ENCODE data around the gene MOV10L1.

The MOV10L1 gene

DNA sequence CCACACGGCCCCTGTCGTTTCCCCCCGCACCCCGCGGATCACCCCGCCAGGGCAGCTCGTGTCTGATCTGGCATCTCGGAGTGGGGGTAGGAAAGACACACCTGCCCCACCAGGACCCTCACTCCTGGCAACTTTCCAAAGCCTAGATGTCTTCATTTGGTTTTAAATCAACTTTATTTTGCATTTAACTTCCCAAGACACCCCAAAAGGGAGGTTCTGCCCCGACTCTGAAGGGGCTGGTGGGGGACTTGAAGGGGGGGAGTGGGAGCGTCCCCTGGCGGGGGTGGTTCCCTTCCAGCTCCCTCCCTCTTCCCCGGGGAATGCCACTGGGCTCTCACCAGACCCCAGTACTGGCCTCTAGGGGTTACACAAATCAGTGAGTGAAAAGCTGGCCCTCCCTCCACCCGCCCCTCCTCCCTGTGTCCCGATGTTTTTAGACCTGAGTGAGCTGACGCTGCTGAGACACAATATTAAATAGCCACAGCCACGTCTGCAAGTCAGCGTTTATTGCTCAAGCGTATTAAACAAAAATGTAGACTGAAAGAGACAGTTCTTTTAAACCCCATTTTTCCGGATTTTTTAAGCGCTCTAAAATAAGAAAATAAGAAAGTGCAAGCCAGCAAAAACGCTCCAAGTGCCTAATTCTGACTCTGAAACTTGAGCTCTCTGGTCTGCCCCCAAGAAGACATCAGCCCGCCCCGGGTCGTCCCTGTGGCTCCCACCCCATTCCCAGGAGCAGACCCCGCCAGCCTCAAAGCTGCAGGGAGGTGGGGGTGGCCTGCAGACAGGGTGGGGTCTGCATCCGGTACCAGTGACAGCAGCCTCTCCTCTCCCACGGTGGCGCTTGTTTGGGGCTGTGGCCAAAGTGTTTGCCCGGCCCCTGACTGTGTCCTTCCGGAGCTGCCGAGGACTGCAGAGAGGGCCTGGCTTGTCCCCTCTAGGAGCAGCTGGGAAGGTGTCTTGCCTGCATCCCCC lies 30.6 kb upstream of the MOV10L1 start:
- DNase-seq, result peak; percentile 66

DNA sequence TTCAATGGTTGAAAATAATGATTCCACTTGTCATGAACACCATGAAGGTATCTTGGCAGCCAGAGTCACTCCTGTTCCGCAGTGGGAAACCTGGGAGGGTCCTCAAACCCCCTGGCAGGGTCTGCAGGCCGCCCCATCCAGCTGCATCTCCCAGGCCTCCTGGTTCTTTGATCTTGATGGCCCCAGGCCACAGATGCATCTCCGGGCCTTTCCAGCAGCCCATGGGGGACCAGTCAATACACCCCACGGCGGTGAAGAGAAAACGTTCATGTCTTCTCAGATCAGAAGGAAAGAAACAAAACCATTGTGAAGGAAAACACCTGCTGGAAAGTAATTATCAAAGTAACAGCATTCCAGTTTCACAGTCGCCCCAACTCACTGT lies 29.9 kb upstream of the MOV10L1 start:
- no peak for DNase-seq

DNA sequence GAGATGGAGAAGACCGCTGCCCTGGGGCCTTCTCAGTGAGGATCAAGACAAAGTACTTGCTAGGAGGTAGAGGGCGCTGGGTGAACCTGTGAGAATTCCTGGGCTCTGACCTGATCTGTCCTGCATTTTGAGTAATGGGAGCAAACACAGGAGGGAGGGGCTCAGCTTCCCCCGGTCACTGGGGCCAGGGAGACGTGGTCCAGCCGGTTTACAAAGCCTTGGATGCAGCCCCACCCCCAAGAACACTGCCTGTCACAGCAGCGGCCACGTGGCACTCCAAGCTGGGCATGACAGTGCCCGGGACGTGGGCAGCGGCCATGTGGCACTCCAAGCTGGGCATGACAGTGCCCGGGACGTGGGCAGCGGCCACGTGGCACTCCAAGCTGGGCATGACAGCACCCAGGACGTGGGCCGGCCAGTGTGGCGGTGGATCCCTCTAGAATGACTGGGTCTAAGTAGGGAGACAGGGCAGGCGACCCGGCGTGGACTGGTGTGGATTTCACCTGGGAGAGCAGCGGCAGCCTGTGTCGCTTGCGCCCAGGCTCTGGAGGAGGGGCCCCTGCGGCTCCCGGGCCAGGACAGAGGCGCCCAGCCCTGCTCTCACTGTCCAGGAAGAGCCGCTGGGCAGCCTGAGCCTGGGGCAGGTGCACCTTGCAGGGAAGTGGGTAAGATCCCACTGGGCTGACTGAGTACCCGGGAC lies 29.2 kb upstream of the MOV10L1 start:
- no peak for DNase-seq

DNA sequence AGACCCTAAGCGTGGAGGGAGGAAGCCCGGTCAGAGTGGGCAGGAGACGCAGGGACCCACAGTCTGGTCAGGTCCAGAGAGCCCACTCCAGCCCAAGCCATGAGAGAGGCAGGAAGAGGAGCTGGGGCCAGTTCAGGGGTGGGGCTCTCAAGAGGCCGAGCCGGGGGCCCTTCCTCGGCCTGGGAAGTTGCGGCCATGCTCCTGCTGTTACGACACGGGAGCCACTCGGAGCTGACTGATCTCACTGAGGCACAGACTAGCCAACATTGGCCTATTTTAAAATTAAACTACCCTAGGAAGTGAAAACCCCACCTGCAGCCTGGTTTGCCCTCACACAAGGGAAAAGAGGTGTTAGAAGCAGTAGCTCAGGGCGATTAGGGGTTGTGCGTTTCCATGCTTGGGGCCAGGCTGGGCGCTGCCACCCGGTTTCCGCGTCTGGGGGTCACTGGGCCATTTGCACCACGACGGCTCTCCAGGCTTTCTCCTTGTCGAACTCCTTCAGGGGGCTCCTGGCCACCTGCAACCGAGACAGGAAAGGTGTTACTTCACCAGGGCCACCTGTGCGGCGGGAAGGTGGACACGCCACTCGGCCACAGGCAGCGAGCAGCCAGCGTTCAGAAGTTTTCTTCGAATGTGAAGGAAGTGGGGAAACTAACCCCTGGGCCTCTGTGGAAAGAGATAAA lies 28.5 kb upstream of the MOV10L1 start:
- no peak for DNase-seq

DNA sequence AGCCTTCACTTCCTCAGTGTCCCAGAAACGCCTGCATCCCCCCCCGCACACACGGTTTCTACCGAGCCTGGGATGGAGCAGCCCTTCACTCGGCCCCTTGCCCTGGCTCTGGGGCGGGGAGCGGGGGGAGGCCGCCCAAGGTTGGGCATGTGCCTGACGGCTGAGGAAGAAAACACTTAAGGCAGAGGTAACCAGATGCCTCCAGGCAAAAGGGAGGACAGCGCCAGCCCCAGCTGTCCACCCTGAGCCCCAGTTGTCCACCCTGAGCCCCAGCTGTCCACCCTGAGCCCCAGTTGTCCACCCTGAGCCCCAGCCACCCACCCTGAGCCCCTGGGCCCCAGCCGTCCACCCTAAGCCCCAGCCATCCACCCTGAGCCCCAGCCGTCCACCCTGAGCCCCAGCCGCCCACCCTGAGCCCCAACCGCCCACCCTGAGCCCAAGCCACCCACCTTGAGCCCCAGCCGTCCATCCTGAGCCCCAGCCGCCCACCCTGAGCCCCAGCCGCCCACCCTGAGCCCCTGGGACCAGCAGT lies 27.9 kb upstream of the MOV10L1 start:
- no peak for DNase-seq

DNA sequence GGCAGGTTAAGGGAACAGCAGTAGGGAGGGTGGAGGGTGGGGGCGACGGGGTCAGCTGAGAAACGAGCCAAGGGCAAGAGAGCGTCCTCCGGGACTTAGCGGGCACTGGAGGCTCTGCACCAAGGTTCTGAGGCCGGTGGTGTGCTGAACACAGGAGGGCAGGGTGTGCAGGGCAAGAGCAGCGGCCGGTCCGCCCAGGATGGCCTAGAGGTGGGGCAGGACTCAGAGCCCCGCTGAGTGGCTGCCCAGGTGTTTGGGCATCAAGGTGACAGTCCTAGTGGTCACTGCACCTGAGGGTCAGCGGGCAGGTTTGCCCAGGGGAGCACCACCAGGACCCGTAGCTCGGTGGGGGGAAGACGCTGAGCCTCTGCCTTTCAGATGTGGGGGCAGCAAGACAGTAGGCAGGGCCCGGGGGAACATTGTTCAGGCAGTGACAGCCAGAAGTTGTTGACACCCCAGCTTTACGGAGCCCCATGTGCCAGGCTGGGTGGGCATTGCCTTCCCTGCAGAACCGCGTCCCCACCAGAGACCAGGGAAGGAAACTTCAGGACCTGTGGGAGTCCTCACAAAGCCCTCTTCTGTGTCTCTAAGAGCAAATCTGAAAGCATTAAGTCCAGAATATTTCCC lies 27.2 kb upstream of the MOV10L1 start:
- DNase-seq, result no peak

DNA sequence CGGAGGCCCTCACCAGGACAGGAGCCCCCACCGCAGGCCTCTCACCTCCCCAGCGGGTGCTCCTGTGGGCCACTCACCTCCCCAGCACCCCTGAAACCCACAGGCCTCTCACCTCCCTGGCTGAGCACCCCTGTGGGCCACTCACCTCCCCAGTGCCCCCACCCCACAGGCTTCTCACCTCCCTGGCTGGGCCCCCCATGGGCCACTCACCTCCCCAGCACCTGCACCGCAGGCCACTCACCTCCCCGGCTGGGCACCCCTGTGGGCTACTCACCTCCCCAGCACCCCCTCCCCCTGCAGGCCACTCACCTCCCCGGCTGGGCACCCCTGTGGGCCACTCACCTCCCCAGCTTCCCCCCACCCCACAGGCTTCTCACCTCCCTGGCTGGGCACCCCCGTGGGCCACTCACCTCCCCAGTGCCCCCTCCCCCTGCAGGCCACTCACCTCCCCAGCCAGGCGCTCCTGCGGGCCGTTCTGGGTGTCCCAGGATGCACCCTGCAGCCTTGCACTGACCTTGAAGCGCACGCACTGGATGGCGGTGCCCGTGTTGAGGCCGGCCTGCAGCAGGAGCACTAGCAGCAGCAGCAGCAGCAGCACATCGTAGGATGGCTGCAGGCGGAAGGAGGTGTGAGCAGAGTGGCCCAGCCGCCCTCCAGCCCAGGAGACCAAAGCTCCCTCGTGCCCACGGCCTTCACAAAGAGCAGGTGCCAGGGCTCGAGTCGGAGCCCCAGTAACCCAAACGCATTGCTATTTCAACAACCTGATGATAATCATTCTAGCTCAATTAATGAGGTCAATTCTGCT lies 26.0 kb upstream of the MOV10L1 start:
- no peak for DNase-seq

DNA sequence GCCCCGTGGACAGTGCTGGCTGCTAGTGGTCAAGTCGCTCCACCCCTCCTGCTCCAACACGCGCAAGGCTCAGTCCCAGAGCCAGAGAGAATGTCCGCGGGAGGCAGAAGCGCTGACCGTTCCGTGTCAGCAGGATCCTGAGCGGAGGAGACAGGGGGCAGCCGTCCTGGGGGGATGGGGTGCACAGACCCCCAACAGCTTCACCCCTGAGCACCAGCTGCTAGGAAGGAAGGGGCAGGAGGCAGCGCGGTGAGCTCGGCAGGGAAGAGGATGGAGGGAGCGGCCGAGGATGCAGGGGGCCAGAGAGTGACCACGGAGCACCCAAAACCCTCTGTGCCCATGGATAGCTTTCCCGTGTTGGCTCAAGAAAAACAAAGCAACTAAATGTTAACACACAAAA lies 25.4 kb upstream of the MOV10L1 start:
- no peak for DNase-seq

DNA sequence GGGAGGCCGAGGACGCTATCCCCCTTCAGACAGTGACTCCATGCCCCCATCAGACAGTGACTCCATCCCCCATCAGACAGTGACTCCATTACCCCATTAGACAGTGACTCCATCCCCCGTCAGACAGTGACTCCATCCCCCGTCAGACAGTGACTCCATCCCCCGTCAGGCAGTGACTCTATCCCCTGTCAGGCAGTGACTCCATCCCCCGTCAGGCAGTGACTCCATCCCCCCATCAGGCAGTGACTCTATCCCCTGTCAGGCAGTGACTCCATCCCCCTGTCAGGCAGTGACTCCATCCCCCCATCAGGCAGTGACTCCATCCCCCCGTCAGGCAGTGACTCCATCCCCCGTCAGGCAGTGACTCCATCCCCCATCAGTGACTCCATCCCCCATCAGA lies 22.6 kb upstream of the MOV10L1 start:
- DNase-seq, result no peak

DNA sequence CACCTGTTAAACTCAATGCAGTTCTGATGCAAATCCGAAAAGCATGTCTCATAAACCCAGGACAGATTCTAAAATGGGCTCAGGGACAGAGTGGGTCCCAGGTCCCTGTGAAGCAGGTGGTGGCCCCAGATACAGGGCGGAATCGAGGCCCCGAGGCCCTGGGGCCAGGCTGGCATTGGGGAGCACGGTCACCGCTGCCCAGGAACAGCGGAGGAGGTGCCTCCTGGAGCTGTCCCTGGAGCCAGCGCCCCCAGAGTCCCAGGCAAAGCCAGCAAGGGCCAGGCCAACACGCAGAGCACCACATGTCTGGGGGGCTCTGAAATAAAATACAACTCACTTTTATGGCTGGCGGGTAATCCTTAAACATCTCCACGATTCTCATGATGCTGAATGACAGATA lies 21.7 kb upstream of the MOV10L1 start:
- no peak for DNase-seq

DNA sequence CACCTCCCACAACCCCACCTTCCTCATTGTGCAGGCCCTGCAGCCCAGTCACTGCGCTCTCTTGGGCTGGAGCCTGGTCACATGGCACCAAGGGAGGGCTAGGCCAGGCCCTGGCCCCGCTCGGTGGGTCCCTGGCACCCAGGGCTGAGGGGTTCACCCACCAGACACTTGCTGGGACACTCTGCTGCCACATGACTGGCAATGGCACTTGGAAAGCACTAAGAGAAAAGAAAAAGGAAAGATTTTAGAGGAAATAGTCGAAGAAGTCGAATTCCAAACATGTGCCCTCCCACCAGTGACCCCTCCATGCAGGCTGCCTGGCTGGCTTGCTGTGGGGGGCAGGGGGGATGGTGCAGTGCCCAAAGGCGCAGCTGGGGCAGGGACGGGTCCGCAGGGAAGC lies 19.4 kb upstream of the MOV10L1 start:
- no peak for DNase-seq

DNA sequence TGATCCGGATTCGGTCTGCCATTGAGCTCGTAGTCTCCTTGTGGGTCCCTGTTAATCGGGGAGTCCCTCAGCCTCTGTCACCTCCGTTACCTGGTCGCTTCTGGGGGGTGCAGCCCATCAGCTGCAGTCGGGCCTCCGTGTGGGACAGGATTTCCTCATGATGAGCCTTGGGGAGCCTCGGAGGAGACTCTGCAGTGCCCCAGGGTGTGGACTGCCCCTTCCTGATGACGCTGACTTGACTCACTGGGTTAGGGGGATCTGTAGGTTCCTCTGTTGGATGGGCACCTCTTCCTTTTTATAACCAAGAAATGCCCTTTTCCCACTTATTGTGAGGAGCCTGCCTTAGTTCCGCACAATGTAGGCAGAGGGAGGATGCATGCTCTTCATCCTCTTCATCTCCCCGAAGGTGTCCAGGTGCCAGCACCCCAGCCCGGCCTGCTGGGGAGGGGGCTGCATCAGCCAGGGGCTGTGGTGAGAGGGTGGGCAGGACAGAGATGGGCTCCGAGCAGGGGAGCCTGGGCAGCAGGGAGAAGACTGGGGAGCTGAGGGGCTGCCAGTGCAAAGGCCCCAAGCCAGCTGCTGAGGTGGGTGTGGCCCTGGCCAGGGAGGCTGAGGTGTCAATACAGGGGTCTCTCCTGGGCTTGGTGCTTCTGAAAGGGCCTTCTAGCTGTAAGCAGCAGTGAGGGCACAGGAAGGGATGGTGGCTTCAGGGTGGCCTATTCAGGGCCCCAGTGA lies 18.2 kb upstream of the MOV10L1 start:
- no peak for DNase-seq

DNA sequence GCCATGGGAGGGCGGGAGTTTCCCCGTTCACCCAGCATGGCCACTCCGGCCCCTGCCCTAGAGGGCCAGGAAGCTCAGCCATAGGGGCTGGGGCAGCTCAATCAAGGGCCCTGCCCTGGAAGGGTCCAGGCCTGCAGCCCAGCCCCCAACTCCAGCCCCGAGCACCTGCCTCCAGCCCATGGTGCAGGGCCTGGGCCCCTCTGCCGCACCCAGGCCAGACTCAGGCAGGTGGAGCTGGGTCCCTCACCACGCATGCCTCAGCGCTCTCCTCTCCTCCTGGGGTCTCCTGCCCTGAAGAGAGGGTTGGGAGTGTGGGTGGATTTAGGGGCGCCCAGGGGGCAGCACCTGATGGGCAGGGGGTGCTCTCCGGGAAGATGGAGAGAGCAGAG lies 17.6 kb upstream of the MOV10L1 start:
- DNase-seq, result no peak

DNA sequence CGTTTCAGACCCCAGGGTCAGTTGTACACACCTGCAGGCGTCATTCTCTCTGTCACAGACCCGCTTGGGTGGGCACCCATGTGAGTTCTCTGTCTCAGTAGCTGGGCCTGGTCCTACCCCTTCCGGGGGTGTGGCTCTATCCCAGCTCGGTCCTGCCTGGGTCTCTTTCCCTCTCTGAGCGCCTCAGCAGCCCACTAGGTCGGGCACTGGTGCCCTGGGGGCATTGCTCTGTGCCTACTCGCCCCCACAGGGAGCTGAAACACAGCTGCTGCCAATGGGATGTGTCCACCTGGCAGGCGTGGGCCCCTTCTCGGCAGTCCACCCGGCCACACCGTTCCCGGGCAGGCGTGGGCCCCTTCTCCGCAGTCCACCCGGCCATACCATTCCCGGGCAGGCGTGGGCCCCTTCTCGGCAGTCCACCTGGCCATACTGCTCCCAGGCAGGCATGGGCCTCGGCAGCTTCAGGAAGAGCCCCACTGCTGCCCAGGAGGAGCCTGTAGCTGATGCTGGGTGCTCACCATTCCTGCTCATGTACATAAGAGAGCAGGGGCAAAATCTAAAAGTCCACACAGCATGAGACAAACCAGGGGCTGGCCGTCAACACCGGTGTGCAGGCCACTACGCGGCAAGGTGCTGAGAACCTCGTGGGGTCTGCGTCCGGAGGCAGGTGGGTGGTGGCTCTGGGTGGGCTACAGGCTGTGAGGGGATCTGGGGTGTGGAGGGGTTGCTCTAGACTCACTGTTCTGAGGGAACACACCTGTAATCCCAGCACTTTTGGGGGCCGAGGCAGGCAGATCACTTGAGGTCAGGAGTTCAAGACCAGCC lies 16.9 kb upstream of the MOV10L1 start:
- DNase-seq, result peak; percentile 6

DNA sequence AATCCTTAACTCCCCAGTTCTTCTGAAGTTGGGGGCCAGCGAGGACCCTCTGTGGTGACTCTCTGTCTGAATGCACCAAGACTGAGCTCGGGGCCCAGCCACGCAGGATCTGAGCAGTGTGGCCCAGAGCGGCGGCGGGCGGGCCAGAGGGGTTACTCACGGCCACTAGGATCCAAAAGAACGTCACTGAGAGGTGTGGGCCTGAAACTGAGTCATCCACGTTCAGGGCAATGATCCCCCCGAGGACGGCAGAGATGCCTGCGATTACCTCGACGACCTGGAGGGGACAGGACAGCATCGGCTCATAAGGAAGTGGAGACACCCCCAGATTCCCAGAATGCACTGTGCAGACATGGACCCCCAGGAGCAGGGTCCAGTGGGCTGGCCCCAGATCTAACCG lies 15.8 kb upstream of the MOV10L1 start:
- no peak for DNase-seq

DNA sequence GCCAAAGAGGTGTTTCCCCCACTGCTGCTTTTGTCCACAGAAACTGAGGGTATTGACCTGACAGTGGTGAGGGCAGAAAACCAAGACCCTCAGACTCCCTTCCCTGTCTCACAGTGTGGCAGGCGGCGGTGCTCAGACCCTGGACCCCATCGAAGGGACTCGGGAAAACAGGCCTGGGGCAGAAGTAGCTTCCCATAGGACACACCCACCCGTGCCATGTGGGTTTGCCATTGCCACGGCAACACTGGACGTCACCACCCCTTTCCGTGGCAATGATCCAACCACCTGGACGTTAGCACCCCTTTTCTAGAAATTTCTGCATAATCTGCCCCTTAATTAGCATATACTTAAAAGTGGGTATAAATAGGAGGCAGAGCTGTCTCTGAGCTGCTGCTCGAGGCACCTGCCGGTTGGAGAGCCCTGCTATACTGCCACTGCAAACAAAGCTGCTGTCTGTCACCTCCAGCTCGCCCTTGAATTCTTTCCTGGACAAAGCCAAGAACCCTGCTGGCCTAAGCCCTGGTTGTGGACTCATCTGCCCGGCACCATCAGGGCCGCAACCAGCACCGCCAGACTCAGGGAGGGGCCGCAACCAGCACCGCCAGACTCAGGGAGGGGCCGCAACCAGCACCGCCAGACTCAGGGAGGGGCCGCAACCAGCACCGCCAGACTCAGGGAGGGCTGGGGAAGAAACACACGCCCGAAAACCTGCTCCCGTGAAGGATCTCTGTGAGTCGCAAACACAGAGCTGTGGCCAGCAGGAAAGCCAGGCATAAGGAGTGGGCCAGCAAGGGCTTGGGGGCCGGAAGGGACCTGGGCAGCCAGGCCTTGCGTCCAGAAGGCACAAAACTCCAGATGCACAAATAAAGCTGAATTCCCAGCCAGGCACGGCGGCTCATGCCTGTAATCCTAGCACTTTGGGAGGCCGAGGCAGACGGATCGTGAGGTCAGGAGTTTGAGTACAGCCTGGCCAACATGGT lies 15.0 kb upstream of the MOV10L1 start:
- no peak for DNase-seq

DNA sequence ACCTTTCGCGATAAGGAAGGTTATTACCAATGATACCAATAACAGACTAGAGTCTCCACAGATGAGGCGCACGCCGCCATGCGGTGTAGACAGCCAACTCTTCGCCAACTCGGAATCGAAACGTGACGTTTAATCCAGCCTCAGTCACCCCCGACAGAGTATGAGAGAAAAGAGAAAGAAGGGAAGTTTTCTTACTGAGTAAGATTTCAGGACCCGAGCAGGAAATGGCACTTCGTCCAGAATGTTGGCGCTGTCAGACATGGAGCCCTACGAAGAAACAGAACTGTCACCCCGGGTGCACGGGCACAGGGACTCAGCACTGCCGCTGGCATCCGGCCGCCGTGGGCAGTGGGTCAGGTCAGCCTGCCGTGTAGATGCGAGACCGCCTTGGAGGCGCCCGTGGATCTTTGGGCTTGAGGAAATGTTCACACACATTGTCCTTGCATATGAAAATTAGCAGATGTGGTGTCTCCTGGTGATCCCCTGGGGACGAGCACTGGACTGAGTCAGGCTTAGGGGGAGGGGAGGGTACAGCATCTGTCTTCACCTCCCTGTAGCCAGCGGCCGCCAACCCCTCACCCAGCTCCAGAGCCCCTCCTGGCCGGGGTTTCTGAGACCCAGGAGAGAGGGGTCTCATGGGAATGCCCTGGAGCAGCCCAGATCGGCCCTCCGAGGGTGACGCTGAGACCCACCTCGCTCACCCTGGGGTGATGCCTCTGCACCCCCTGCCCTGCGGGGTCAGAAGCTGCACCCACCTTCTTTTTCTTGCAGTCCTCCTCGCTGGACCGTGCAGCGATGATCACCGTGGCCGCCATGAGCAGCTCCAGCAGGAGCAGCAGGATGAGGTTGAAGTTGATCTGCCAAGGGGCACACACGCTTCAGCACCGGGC lies 12.9 kb upstream of the MOV10L1 start:
- DNase-seq, result peak; percentile 5

DNA sequence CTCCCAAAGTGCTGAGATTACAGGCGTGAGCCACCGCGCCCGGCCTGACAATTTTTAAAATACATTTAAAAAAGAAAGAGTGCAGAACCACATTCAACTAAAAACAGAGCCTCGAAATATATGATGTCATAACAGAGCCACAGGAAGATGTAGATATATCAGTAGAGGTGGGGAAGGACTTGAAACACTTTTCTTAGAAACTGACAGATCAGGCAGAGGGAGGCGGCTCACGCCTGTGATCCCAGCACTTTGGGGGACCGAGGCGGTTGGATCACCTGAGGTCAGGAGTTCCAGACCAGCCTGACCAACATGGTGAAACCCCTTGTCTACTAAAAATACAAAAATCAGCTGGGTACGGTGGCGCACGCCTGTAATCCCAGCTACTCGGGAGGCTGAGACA lies 11.6 kb upstream of the MOV10L1 start:
- DNase-seq, result no peak
